IMR-90 (cell line): ENCODE data around the gene CCDC32. TPM values are rescaled to one million over a fixed set of nuclear protein-coding genes. Genes with fewer than 3 reads are reported as not detected.

ENCODE experiments used
- ATAC-seq: fragments of 200-7000 bp; cut with Tn5 transposase; 2 replicates; pipeline ENCODE4 v1.9.1; 2020; ENCODE audit warnings: low read depth, mild to moderate bottlenecking, moderate library complexity
- BruUV-seq: library from RNA; stranded (reverse); fragments of 400-500 nt; replicated peaks from 2 replicates; lab custom pipeline; 2021; lab: Mats Ljungman, UMichigan
- CTCF ChIA-PET: fragments of 300-600 bp; formaldehyde crosslinking; extraction: SDS; loops from one replicate; lab custom pipeline; 2021; ENCODE audit warnings: antibody characterized with exemption; lab: Yijun Ruan, JAX
- POLR2A ChIA-PET: fragments of 300-600 bp; sonication (Branson Sonifier 250); formaldehyde crosslinking; loops from one replicate; lab custom pipeline; 2022; ENCODE audit warnings: antibody characterized with exemption; ENCODE audit not compliant: unreplicated experiment; lab: Charles Lee
- DNase-seq: peaks from one replicate; pipeline ENCODE4 v3.0.0; 2013
- H2AFZ ChIP-seq: replicated peaks from 2 replicates; pipeline ENCODE3; 2013; ENCODE audit warnings: low read length, mild to moderate bottlenecking; ENCODE audit not compliant: poor library complexity
- H2AK5ac ChIP-seq: 2 replicates; pipeline ENCODE4 v1.6.1; 2013; ENCODE audit warnings: low read depth, low read length, inconsistent platforms
- H2AK9ac ChIP-seq: replicated peaks from 2 replicates; pipeline ENCODE3; 2013; ENCODE audit warnings: mild to moderate bottlenecking, low read depth, low read length, moderate library complexity; ENCODE audit not compliant: poor library complexity
- H2BK120ac ChIP-seq: 2 replicates; pipeline ENCODE4 v1.6.1; 2013; ENCODE audit warnings: low read depth, low read length, inconsistent platforms
- H2BK15ac ChIP-seq: 3 replicates; pipeline ENCODE4 v1.6.1; 2013; ENCODE audit warnings: low read depth, low read length, inconsistent platforms
- H2BK20ac ChIP-seq: 2 replicates; pipeline ENCODE4 v1.6.1; 2013; ENCODE audit warnings: low read depth, mild to moderate bottlenecking, inconsistent platforms, low read length, moderate library complexity
- H2BK5ac ChIP-seq: 2 replicates; pipeline ENCODE4 v1.6.1; 2013; ENCODE audit warnings: mild to moderate bottlenecking, low read depth, low read length, inconsistent platforms; ENCODE audit not compliant: poor library complexity, severe bottlenecking
- H3K14ac ChIP-seq: replicated peaks from 2 replicates; pipeline ENCODE4 v1.6.1; 2013; ENCODE audit warnings: low read depth, low read length, inconsistent platforms
- H3K18ac ChIP-seq: 2 replicates; pipeline ENCODE4 v1.6.1; 2013; ENCODE audit warnings: low read depth, low read length, control low read depth
- H3K23ac ChIP-seq: 2 replicates; pipeline ENCODE4 v1.6.1; 2013; ENCODE audit warnings: low read depth, low read length, inconsistent platforms
- H3K27ac ChIP-seq: 2 replicates; pipeline ENCODE4 v1.5.1; 2013; ENCODE audit warnings: mild to moderate bottlenecking, control low read depth, low read length; ENCODE audit not compliant: insufficient read depth
- H3K27me3 ChIP-seq: 2 replicates; pipeline ENCODE4 v1.6.1; 2013; ENCODE audit warnings: low read length; ENCODE audit not compliant: control insufficient read depth, insufficient read depth
- H3K36me3 ChIP-seq: 2 replicates; pipeline ENCODE4 v1.6.1; 2013; ENCODE audit warnings: low read length, mixed read lengths; ENCODE audit not compliant: control insufficient read depth, insufficient read depth
- H3K4ac ChIP-seq: 2 replicates; pipeline ENCODE4 v1.6.1; 2013; ENCODE audit warnings: low read depth, low read length, inconsistent platforms
- H3K4me1 ChIP-seq: 2 replicates; pipeline ENCODE4 v1.6.1; 2013; ENCODE audit warnings: low read length, mixed read lengths; ENCODE audit not compliant: control insufficient read depth, insufficient read depth
- H3K4me2 ChIP-seq: 2 replicates; pipeline ENCODE4 v1.6.1; 2013; ENCODE audit warnings: low read depth, mild to moderate bottlenecking, control low read depth, low read length, moderate library complexity
- H3K4me3 ChIP-seq: 2 replicates; pipeline ENCODE4 v1.5.1; 2013; ENCODE audit warnings: low read depth, mild to moderate bottlenecking, control low read depth, low read length, moderate library complexity; ENCODE audit not compliant: insufficient read depth
- H3K56ac ChIP-seq: 2 replicates; pipeline ENCODE4 v1.6.1; 2013; ENCODE audit warnings: low read length, inconsistent platforms; ENCODE audit not compliant: insufficient read depth; ENCODE audit errors: extremely low read depth
- H3K79me1 ChIP-seq, 2 experiments: 2 replicates each; pipeline ENCODE4 v1.6.1; 2013; ENCODE audit warnings: low read length in 2 of 2, inconsistent platforms in 1 of 2, low read depth in 1 of 2
- H3K9ac ChIP-seq: 2 replicates; pipeline ENCODE4 v1.6.1; 2013; ENCODE audit warnings: low read depth, low read length, control low read depth
- H3K9me1 ChIP-seq: 2 replicates; pipeline ENCODE4 v1.6.1; 2013; ENCODE audit warnings: low read length, inconsistent platforms; ENCODE audit not compliant: insufficient read depth
- H3K9me3 ChIP-seq: 2 replicates; pipeline ENCODE4 v1.6.1; 2013; ENCODE audit warnings: low read length; ENCODE audit not compliant: control insufficient read depth, insufficient read depth
- H4K20me1 ChIP-seq: 2 replicates; pipeline ENCODE4 v1.6.1; 2013; ENCODE audit warnings: low read length, inconsistent platforms; ENCODE audit not compliant: insufficient read depth
- H4K5ac ChIP-seq: 2 replicates; pipeline ENCODE4 v1.6.1; 2013; ENCODE audit warnings: mild to moderate bottlenecking, low read depth, low read length, control low read depth
- H4K8ac ChIP-seq, 2 experiments: 2 replicates each; pipeline ENCODE4 v1.6.1; 2013; ENCODE audit warnings: low read depth in 2 of 2, low read length in 2 of 2, control low read depth in 1 of 2, inconsistent platforms in 1 of 2
- H4K91ac ChIP-seq: 2 replicates; pipeline ENCODE4 v1.6.1; 2013; ENCODE audit warnings: low read depth, low read length, inconsistent platforms; ENCODE audit not compliant: insufficient read depth
- BHLHE40 ChIP-seq: fragments of 150-350 bp; IDR thresholded peaks from 2 replicates; pipeline ENCODE4 v1.6.1; 2016; ENCODE audit warnings: mild to moderate bottlenecking, low read depth, low read length
- CEBPB ChIP-seq: IDR thresholded peaks from 2 replicates; pipeline ENCODE4 v1.6.1; 2012; ENCODE audit warnings: low read depth, low read length, improper control_type of control experiment
- CHD1 ChIP-seq: IDR thresholded peaks from 2 replicates; pipeline ENCODE4 v1.6.1; 2012; ENCODE audit warnings: low read depth, low read length, improper control_type of control experiment
- FOS ChIP-seq: fragments of 150-350 bp; IDR thresholded peaks from 2 replicates; pipeline ENCODE4 v1.6.1; 2016; ENCODE audit warnings: low read depth, low read length
- MAFK ChIP-seq: IDR thresholded peaks from 2 replicates; pipeline ENCODE4 v1.6.1; 2012; ENCODE audit warnings: low read depth, low read length, improper control_type of control experiment
- MAZ ChIP-seq: IDR thresholded peaks from 2 replicates; pipeline ENCODE4 v1.6.1; 2012; ENCODE audit warnings: low read depth, mild to moderate bottlenecking, low read length, improper control_type of control experiment, moderate library complexity, borderline replicate concordance
- MXI1 ChIP-seq: IDR thresholded peaks from 2 replicates; pipeline ENCODE4 v1.6.1; 2012; ENCODE audit warnings: low read depth, mild to moderate bottlenecking, low read length, moderate library complexity, borderline replicate concordance
- NFE2L2 ChIP-seq: fragments of 150-350 bp; IDR thresholded peaks from 2 replicates; pipeline ENCODE4 v1.6.1; 2016; ENCODE audit warnings: low read depth, mild to moderate bottlenecking, low read length
- POLR2A ChIP-seq: IDR thresholded peaks from 2 replicates; pipeline ENCODE4 v1.6.1; 2012; ENCODE audit warnings: mild to moderate bottlenecking, low read depth, low read length
- RAD21 ChIP-seq: IDR thresholded peaks from 2 replicates; pipeline ENCODE4 v1.6.1; 2012; ENCODE audit warnings: low read length, improper control_type of control experiment
- RCOR1 ChIP-seq: IDR thresholded peaks from 2 replicates; pipeline ENCODE4 v1.6.1; 2012; ENCODE audit warnings: mild to moderate bottlenecking, low read length, improper control_type of control experiment; ENCODE audit not compliant: insufficient replicate concordance
- RFX5 ChIP-seq: IDR thresholded peaks from 2 replicates; pipeline ENCODE4 v1.8.0; 2012; ENCODE audit warnings: low read depth, mild to moderate bottlenecking, low read length, moderate library complexity
- SMC3 ChIP-seq: fragments of 150-350 bp; IDR thresholded peaks from 2 replicates; pipeline ENCODE4 v1.6.1; 2016; ENCODE audit warnings: low read depth, mild to moderate bottlenecking, antibody characterized with exemption, low read length, moderate library complexity
- WGBS, 2 experiments: methylation state at CpG; one replicate each; pipeline versions ENCODE4 v1.1.5 to v1.1.7; 2013; ENCODE audit warnings: missing lambda C conversion rate in 2 of 2; ENCODE audit not compliant: insufficient read length in 1 of 2; ENCODE audit errors: extremely low coverage in 2 of 2; 5-methylcytosine and 5-hydroxymethylcytosine counted together
- dilution Hi-C: fragments of 300-500 bp; cut with HindIII; formaldehyde crosslinking; loops from one replicate; pipeline ENCODE4 v1.14.3; 2018; ENCODE audit warnings: low sequenced_read_pairs; ENCODE audit not compliant: unreplicated experiment
- in situ Hi-C: fragments of 300-500 bp; cut with MboI; formaldehyde crosslinking; loops from 3 replicates; pipeline ENCODE4 v1.14.3; 2019; ENCODE audit warnings: low sequenced_read_pairs, inconsistent platforms, mixed read lengths
- intact Hi-C: fragments of 100-400 bp; cut with micrococcal nuclease; formaldehyde crosslinking; loops from 2 replicates; pipeline ENCODE4 v1.10.0; 2022
- polyA plus RNA-seq, 3 experiments: library from polyadenylated mRNA; depleted of rRNA; stranded (reverse); fragments of >200 nt; gene quantifications; 2 replicates each; pipeline ENCODE4 v1.2.3, GENCODE V29; 2012; ENCODE audit warnings: low replicate concordance in 1 of 3
- total RNA-seq: library from RNA; depleted of rRNA; stranded (reverse); fragments of >200 nt; gene quantifications from 2 replicates; pipeline ENCODE4 v1.2.3, GENCODE V29; 2012
- TF ChIP-seq, protein P1 (sequence below): fragments of 150-350 bp; IDR thresholded peaks from 2 replicates; pipeline ENCODE4 v1.6.1; 2016; ENCODE audit warnings: low read depth, mild to moderate bottlenecking, low read length, moderate library complexity, borderline replicate concordance
- TF ChIP-seq, protein P2 (sequence below): conservative IDR thresholded peaks from 2 replicates; pipeline ENCODE4 v1.5.1; 2012; ENCODE audit warnings: mild to moderate bottlenecking, low read depth, low read length, improper control_type of control experiment
- TF ChIP-seq, protein P3 (sequence below): fragments of 150-350 bp; IDR thresholded peaks from 2 replicates; pipeline ENCODE4 v1.6.1; 2017; ENCODE audit warnings: mild to moderate bottlenecking, antibody characterized with exemption, low read length, low read depth

Gene CCDC32
- total and polyA plus RNA-seq, 2 of the 4 experiments (the other 2 are of a cell fraction): 14.8 to 15.1 TPM

DNA sequence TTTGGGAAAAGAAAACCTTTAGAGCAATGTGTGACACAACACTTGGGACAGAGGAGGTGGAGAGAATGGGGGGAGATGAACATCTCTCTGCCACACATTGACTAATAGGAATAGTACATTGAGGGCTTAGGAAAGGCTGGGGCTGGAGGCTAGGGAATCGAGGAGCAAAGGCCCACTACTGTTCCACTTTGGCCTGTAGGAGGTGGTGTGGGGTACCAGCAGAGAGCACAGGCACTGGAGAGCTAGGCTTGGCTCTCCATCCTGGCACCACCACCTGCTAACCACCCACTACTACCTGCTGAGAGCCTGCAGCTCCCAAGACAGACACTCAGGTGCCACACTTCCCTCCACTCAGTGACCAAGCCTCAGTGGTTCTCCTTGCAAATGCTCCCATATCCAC lies 19.4 kb downstream of the CCDC32 start:
- no peaks in the 10 kb centered on the region for H3K79me1 ChIP-seq
- H3K56ac ChIP-seq: no peak overlapping the region
- H4K91ac ChIP-seq: no peak overlapping the region
- no peak overlapping the region for H3K4me3 ChIP-seq
- no peak overlapping the region for H3K23ac ChIP-seq
- TF ChIP-seq RAD21 (no peak), MXI1 (no peak), NFE2L2 (no peak), MAFK (no peak), RCOR1 (no peak), BHLHE40 (no peak), SMC3 (no peak), FOS (no peak), CHD1 (no peak), MAZ (no peak), RFX5 (no peak), CEBPB (no peak), POLR2A (no peak)
- TF ChIP-seq, protein P1, sequence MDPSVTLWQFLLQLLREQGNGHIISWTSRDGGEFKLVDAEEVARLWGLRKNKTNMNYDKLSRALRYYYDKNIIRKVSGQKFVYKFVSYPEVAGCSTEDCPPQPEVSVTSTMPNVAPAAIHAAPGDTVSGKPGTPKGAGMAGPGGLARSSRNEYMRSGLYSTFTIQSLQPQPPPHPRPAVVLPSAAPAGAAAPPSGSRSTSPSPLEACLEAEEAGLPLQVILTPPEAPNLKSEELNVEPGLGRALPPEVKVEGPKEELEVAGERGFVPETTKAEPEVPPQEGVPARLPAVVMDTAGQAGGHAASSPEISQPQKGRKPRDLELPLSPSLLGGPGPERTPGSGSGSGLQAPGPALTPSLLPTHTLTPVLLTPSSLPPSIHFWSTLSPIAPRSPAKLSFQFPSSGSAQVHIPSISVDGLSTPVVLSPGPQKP: no peak
- TF ChIP-seq, protein P2, sequence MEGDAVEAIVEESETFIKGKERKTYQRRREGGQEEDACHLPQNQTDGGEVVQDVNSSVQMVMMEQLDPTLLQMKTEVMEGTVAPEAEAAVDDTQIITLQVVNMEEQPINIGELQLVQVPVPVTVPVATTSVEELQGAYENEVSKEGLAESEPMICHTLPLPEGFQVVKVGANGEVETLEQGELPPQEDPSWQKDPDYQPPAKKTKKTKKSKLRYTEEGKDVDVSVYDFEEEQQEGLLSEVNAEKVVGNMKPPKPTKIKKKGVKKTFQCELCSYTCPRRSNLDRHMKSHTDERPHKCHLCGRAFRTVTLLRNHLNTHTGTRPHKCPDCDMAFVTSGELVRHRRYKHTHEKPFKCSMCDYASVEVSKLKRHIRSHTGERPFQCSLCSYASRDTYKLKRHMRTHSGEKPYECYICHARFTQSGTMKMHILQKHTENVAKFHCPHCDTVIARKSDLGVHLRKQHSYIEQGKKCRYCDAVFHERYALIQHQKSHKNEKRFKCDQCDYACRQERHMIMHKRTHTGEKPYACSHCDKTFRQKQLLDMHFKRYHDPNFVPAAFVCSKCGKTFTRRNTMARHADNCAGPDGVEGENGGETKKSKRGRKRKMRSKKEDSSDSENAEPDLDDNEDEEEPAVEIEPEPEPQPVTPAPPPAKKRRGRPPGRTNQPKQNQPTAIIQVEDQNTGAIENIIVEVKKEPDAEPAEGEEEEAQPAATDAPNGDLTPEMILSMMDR: no peak
- TF ChIP-seq, protein P3, sequence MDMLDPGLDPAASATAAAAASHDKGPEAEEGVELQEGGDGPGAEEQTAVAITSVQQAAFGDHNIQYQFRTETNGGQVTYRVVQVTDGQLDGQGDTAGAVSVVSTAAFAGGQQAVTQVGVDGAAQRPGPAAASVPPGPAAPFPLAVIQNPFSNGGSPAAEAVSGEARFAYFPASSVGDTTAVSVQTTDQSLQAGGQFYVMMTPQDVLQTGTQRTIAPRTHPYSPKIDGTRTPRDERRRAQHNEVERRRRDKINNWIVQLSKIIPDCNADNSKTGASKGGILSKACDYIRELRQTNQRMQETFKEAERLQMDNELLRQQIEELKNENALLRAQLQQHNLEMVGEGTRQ: no peak
- H3K14ac ChIP-seq: no peak overlapping the region
- no CpG with 5 or more reads among the region's 1 CpG for WGBS, 2 experiments
- BruUV-seq: no TSS peak
- no peak overlapping the region for H4K5ac ChIP-seq
- H3K9me1 ChIP-seq: peaks cover 2% of the 10 kb centered on the region; the same call in 1 of the 2 replicates
- no peak overlapping the region for H2BK5ac ChIP-seq
- H2BK120ac ChIP-seq: no peak overlapping the region
- no peak overlapping the region for H2BK15ac ChIP-seq
- H2AK9ac ChIP-seq: no peak overlapping the region
- no peak overlapping the region for H2AK5ac ChIP-seq
- ChIA-PET CTCF (no interaction called here), POLR2A (no interaction called here)
- H3K9me3 ChIP-seq: no peaks in the 10 kb centered on the region
- ATAC-seq: no peak
- in situ Hi-C loops: no loop called here
- H3K27me3 ChIP-seq: no peaks in the 10 kb centered on the region
- no peak for DNase-seq
- H2BK20ac ChIP-seq: no peak overlapping the region
- H3K27ac ChIP-seq: no peak overlapping the region
- no peak overlapping the region for H4K8ac ChIP-seq
- H4K20me1 ChIP-seq: no peaks in the 10 kb centered on the region
- peaks cover 4% of the 10 kb centered on the region for H3K36me3 ChIP-seq
- H3K4ac ChIP-seq: no peak overlapping the region
- H3K4me1 ChIP-seq: no peaks in the 10 kb centered on the region
- dilution Hi-C loops: no loop called here
- no peak overlapping the region for H3K18ac ChIP-seq
- H3K9ac ChIP-seq: no peak overlapping the region
- no peak overlapping the region for H2AFZ ChIP-seq
- intact Hi-C loops: no loop called here
- H3K4me2 ChIP-seq: no peak overlapping the region
